Measurements from ENCODE around the gene CGNL1.

Gene CGNL1

DNA sequence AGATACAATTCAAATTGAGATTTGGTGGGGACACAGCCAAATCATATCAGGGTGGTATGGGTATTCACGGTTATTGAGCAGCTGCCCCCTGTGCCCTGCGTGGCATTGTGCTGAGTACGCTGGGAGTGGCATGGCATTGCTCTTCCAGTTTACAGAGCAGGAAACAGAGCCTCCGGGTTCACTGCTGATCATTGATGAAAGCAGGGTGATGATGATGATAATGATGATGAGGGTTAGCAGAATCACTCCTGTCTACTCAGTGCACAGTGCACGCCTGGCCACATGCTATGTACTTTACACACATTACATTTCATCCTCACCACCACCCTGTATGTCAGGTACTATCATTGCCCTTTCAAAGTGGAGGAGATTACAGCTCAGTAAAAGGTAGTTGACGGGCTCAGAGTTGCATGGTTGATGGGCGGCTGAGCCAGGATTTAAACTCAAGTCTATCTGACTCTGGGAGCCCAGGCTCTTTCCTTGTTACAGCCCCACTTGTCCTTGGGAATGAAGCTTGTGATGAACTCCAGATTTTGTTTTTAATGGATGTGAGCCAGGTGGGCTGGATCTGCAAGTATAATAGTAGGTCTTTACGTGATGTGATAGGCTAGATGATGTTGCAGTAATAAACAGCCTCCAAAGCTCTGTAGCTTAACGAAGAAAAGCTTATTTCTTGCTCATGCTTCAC, 127.8 kb downstream of the CGNL1 start:
- no peak for DNase-seq

GRCh38 chr15:57504599-57504940, 128.3 kb downstream of the CGNL1 start:
- no peak for DNase-seq

- no peak for DNase-seq
Measured at GRCh38 chr15:57505056-57505715, 128.9 kb downstream of the CGNL1 start.

- no peak for DNase-seq
Measured at GRCh38 chr15:57505949-57506391, 129.7 kb downstream of the CGNL1 start.

- DNase-seq: no peak
Measured at GRCh38 chr15:57506422-57506821, 130.1 kb downstream of the CGNL1 start.

- DNase-seq: no peak
Measured at GRCh38 chr15:57507111-57507510, 130.8 kb downstream of the CGNL1 start.

GRCh38 chr15:57509126-57509525, 132.8 kb downstream of the CGNL1 start:
- DNase-seq: no peak

DNA sequence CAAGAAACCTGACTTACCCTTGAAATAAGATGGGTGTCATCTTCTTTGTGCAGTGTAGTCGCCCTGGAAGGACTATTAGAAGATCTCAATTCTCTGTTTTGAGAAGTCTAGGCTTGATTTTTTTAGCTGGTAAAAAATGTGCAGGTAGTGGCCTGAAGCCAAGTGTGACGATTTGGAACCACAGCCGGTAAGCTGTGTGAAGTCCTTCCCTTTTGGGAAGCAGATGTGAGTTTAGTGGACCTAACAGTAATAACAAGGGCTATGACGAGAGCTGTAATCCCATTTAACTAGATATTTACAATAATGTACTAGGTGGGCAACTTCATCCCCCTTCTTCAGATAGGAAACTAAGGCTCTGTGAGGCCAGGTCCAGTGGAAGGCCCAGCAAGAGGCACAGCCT, 133.7 kb downstream of the CGNL1 start:
- DNase-seq: no peak

- no peak for DNase-seq
Measured at GRCh38 chr15:57510647-57511046, 134.3 kb downstream of the CGNL1 start.

GRCh38 chr15:57516327-57517029, 140.2 kb downstream of the CGNL1 start:
- DNase-seq: no peak

DNA sequence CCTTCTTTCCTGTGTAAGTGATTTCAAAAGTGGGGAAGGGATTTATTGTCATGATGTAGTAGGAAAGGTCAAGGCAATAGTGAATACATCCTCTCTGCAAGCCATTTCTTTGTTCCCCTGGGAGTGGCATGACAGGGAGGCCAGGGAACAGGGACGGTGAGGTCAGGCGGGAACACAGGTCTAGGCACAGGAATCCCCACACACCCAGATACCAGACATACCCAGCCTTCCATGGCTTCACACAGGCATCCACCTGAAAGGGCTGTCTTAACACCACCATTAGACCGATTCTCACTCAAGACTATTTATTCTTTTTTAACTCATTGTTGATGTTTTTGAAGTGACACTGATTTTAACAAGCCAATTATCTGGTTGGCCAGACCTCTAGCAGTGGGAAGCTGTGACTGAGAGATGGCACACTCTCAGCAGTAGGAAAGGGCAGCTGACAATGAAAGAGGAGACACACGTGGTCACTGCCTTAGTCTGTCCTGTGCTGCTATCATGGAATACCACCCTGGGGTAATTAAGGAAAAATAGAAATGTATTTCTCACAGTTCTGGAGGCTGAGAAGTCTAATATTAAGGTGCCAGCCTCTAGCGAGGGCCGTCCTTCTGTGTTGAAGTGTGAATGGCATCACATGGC, 140.8 kb downstream of the CGNL1 start:
- DNase-seq: no peak

GRCh38 chr15:57518779-57519405, 142.6 kb downstream of the CGNL1 start:
- no peak for DNase-seq

- DNase-seq: no peak
Measured at GRCh38 chr15:57519806-57520205, 143.5 kb downstream of the CGNL1 start.

DNA sequence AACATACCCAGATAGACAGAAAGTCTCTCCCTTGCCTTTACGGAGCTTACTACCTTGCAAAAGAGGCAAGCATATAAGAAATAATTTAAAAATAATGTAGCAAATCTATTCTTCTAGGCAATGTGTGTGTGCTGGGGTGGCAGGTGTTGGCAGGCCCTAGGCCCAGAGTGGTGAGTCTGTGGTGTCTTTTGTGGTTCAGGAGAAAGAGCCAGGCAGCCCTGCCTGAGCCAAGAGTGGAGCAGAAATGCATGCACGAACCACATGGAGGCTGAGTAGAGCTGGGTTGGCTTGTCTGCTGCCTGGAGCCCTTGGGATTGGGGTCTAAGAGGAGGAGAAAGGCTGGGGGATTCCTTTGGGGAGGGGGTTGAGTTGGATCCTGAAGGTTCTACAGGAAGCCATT, 145.2 kb downstream of the CGNL1 start:
- no peak for DNase-seq

DNA sequence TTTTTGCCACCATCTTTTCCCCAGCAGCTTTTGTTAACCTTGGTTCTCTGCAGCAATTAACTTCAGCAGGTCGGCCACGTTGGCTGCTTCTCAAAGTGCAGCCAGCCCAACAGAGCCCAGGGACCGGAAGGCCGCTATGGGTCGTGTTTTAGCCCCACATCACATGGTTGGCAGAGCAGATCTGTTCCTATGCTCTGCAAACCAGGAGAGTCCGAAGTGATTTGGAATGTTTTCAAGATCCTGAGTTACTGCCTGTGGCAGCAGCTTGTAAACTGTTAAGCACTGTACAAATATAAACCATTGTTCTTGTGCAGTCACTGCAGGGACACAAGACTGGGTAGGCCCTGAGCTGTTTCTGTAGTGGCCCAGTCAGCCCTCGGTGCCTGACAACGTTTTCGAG, 145.8 kb downstream of the CGNL1 start:
- DNase-seq: no peak

- no peak for DNase-seq
Measured at GRCh38 chr15:57525581-57525980, 149.3 kb downstream of the CGNL1 start.

GRCh38 chr15:57526076-57526475, 149.8 kb downstream of the CGNL1 start:
- no peak for DNase-seq

DNA sequence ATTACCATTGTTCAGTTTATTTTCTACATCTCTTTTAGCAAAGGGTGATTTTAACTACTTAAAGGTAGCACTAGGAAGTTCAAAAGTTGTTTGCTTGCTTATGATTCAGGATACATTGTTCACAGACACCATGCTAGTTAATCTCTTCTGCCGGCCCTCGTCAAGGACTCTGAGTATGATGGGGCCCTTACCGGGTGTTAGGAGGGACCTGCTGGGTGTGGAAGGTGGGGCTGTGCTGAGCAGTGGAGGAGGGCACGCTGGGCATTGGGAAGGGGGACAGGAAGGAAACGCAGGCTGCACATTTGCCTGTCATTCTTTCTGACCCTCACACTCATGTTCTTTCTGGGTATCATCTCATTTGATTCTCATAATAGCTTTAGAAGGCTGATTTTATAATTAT, 150.3 kb downstream of the CGNL1 start:
- DNase-seq: no peak

- peak; percentile 83 for DNase-seq
Measured at GRCh38 chr15:57527382-57528091, 151.2 kb downstream of the CGNL1 start.

DNA sequence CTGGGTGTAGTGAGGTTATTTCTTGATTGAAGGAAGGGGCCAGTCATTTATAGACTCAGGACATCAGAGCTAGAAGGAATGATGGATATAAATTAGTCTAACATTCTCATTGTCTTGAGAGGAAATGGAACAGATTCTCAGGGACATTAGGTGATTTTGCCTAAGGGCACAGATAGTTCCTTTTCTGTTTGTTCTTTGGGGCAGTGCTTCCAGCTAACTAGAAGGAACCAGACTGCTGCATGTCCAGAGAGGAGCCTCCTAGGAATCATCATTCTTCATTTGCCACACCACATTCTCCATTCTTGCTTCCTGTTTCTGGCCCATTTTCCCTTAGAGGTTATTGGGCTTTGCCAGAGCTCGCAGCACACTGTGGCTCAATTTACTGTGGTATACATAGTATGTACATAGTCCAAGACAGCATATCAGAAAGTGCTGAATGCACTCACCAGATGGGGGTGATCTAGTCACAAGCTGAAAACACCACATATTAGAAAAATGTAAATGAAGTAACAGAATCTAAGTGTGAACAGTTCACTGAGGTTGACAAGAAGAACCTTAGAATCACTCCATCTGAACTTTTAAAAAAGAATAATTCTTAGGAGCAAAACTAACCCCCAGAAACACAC, 152.7 kb downstream of the CGNL1 start:
- no peak for DNase-seq

DNA sequence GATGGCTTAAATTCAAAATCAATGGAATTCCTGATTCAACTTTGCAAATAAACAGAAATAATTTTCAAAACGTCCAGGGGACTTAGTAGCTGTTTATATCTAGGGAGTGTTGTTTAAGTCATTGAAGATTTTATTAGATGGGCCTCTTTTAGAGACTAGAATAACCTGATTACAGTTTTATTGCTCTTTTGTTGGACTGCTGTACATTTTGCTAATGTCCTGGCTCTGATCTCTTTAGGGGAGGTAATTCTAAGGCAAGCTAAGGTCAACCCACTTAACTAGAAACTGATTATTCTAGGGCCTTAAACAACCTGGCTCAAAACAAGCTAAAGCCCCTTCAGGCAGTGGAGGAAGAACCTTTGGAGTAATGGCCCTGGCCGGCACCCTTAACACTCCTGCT, 153.4 kb downstream of the CGNL1 start:
- DNase-seq: no peak
